Tibial artery (tissue), 4 donors: Measurements from ENCODE around the gene RIC3.

ENCODE experiments used
- DNase-seq, 2 donors: peaks; one replicate each; pipeline ENCODE4 v3.0.0-alpha.2; 2019
- H3K27ac ChIP-seq, 2 donors: fragments of 200-600 bp; sonication (generic) in 1 of 2; 1 replicate in 1 of 2; 2 replicates in 1 of 2; pipeline ENCODE4 v1.5.1; 2018 to 2019; ENCODE audit warnings: mild to moderate bottlenecking in 1 of 2
- H3K27me3 ChIP-seq, 2 donors: fragments of 200-600 bp; sonication (generic) in 1 of 2; one replicate each; pipeline versions ENCODE4 v1.5.1 to v1.6.0; 2016 to 2019
- H3K36me3 ChIP-seq, 3 donors: fragments of 200-600 bp; sonication (generic) in 2 of 3; one replicate each; pipeline ENCODE4 v1.5.1; 2016 to 2019; ENCODE audit warnings: mild to moderate bottlenecking in 2 of 3
- H3K4me1 ChIP-seq, 4 donors: fragments of 200-600 bp; sonication (generic) in 2 of 4; 1 replicate in 3 of 4; 2 replicates in 1 of 4; pipeline ENCODE4 v1.5.1; 2016 to 2019
- H3K4me3 ChIP-seq, 2 donors: fragments of 200-600 bp; sonication (generic) in 1 of 2; 1 replicate in 1 of 2; 2 replicates in 1 of 2; pipeline ENCODE4 v1.5.1; 2018 to 2019; ENCODE audit warnings: mild to moderate bottlenecking in 2 of 2
- H3K9me3 ChIP-seq, 3 donors: fragments of 200-600 bp; sonication (generic) in 1 of 3; one replicate each; pipeline ENCODE4 v1.5.1; 2016 to 2019
- CTCF ChIP-seq, 2 experiments: fragments of 200-600 bp in 1 of 2; fragments of 450-650 bp in 1 of 2; IDR thresholded peaks; one replicate each; pipeline ENCODE4 v1.5.1; 2017 to 2019; ENCODE audit warnings: antibody characterized with exemption in 2 of 2, mild to moderate bottlenecking in 1 of 2, moderate library complexity in 1 of 2
- intact Hi-C: fragments of 100-400 bp; cut with DNase I; formaldehyde crosslinking; loops from one replicate; pipeline ENCODE4 v1.15.0; 2023; ENCODE audit warnings: low total_unique reads

Gene RIC3

GRCh38 chr11:8168485-8169257 is at the start of gene RIC3:
TSS of gene RIC3 (minus strand) at chr11:8169025. CDS start at chr11:8168989, 36 bp downstream.
- peaks cover 0 to 13% of the 10 kb centered on the region in 2 donors for H3K27me3 ChIP-seq
- H3K4me1 ChIP-seq, result peaks cover 0 to 15% (median 2%) of the 10 kb centered on the region in 4 donors
- intact Hi-C loops, result no loop called here
- H3K27ac ChIP-seq, result no peak within 1 kb of the TSS
- no peaks in the 10 kb centered on the region for H3K36me3 ChIP-seq
- H3K9me3 ChIP-seq, result no peaks in the 10 kb centered on the region
- peak in 1 of 2 donors; percentile 20 for DNase-seq
- no peak for TF ChIP-seq CTCF (IDR thresholded peaks at IDR 0.05)
- peak within 1 kb of the TSS; percentile 57 to 63 for H3K4me3 ChIP-seq

GRCh38 chr11:8218409-8218808 is 49.6 kb upstream of the RIC3 start:
- Histone ChIP-seq H3K4me1 (no peaks in the 10 kb centered on the region), H3K27ac (no peak overlapping the region), H3K27me3 (peaks cover 0 to 7% of the 10 kb centered on the region in 2 donors), H3K36me3 (no peaks in the 10 kb centered on the region), H3K9me3 (no peaks in the 10 kb centered on the region), H3K4me3 (no peak overlapping the region)
- DNase-seq, result no peak
- intact Hi-C loops, result no loop called here
- TF ChIP-seq CTCF (IDR thresholded peaks at IDR 0.05), result no peak

GRCh38 chr11:8217926-8218325 is 49.1 kb upstream of the RIC3 start:
- H3K4me1 ChIP-seq, result no peaks in the 10 kb centered on the region
- TF ChIP-seq CTCF (IDR thresholded peaks at IDR 0.05), result no peak
- intact Hi-C loops, result no loop called here
- H3K4me3 ChIP-seq, result no peak overlapping the region
- no peaks in the 10 kb centered on the region for H3K9me3 ChIP-seq
- peaks cover 0 to 7% of the 10 kb centered on the region in 2 donors for H3K27me3 ChIP-seq
- DNase-seq, result no peak
- H3K36me3 ChIP-seq, result no peaks in the 10 kb centered on the region
- no peak overlapping the region for H3K27ac ChIP-seq

GRCh38 chr11:8217136-8217535 is 48.3 kb upstream of the RIC3 start:
- TF ChIP-seq CTCF (IDR thresholded peaks at IDR 0.05), result no peak
- Histone ChIP-seq H3K27ac (no peak overlapping the region), H3K27me3 (peaks cover 0 to 7% of the 10 kb centered on the region in 2 donors), H3K4me3 (no peak overlapping the region), H3K4me1 (no peaks in the 10 kb centered on the region), H3K36me3 (no peaks in the 10 kb centered on the region), H3K9me3 (no peaks in the 10 kb centered on the region)
- intact Hi-C loops, result no loop called here
- no peak for DNase-seq

DNA sequence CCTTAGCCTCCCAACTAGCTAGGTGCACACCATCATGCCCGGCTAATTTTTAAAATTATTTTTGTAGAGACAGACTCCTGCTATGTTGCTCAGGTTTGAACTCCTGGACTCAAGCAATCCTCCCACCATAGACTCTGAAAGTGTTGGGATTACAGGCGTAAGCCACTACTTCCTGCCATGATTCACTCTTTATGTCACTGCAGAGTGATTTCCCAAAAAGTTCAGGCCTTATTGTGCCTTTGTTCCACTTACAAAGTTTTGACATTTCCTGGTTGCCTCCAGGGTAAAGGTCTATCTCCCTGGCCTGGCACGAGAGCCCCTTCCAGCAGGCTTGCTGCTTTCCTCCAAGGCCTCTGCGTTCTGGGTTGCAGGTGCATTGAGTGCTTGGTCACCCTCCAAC is 44.6 kb upstream of the RIC3 start:
- DNase-seq, result no peak
- Histone ChIP-seq H3K4me1 (no peaks in the 10 kb centered on the region), H3K4me3 (no peak overlapping the region), H3K36me3 (no peaks in the 10 kb centered on the region), H3K9me3 (no peaks in the 10 kb centered on the region), H3K27me3 (peaks cover 0 to 11% of the 10 kb centered on the region in 2 donors), H3K27ac (no peak overlapping the region)
- TF ChIP-seq CTCF (IDR thresholded peaks at IDR 0.05), result no peak
- intact Hi-C loops, result no loop called here
